HUES64 (cell line): Measurements from ENCODE around the gene NCF4.

Source experiments
- H3K27ac ChIP-seq: 2 replicates; pipeline ENCODE4 v1.7.0; 2013; ENCODE audit warnings: low read depth, low read length, inconsistent platforms
- H3K27me3 ChIP-seq: 2 replicates; pipeline ENCODE4 v1.6.1; 2013; ENCODE audit warnings: mild to moderate bottlenecking, low read length; ENCODE audit not compliant: insufficient read depth
- H3K36me3 ChIP-seq: 2 replicates; pipeline ENCODE4 v1.6.1; 2013; ENCODE audit warnings: mild to moderate bottlenecking, low read length; ENCODE audit not compliant: insufficient read depth
- H3K4me1 ChIP-seq: 2 replicates; pipeline ENCODE4 v1.6.1; 2013; ENCODE audit warnings: mild to moderate bottlenecking, low read length, moderate library complexity; ENCODE audit not compliant: insufficient read depth
- H3K4me3 ChIP-seq: 2 replicates; pipeline ENCODE4 v1.5.1; 2013; ENCODE audit warnings: mild to moderate bottlenecking, low read length, moderate library complexity
- H3K9ac ChIP-seq: 2 replicates; pipeline ENCODE4 v1.6.1; 2013; ENCODE audit warnings: mild to moderate bottlenecking, low read depth, low read length
- H3K9me3 ChIP-seq: 2 replicates; pipeline ENCODE4 v1.6.1; 2013; ENCODE audit warnings: low read depth, low read length; ENCODE audit not compliant: insufficient read depth
- WGBS: fragments of 150-250, 120-280 bp; methylation state at CpG from one replicate; pipeline ENCODE4 v1.1.7; 2013; ENCODE audit warnings: missing lambda C conversion rate; 5-methylcytosine and 5-hydroxymethylcytosine counted together

Gene NCF4

DNA sequence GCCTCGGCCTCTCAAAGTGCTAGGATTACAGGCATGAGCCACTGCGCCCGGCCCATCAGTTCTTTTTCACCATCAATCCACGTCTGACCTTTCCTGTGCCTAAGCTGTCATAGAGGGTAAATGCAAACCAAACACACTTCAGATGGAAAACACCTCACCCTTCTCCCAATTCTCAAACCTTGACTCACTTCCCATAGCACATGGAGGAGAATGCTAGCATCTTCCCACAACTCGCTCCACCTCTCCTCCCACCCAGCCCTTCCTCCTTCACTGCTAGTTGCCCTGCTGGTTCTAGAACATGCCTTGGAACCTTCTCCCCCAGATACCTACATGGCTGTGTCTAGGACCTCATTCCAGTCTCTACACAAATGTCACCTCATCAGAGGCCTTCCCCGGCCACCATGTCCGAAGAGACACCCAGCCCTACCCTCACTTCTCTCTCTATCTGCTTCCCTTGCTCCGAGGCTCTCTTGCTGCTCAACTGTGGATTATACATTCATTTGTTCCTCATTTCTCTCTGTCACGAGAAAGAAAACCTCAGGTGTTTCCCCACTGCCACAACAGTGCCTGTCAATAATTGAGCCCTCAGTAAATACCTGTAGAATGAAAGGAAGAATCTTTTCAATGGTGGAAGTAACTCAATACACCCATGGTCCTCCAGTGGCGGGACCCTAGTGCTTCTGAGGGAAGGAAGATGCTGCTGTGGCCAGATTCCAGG, 21.3 kb upstream of the NCF4 start:
- no peak overlapping the region for H3K9ac ChIP-seq
- H3K27ac ChIP-seq: no peak overlapping the region
- H3K27me3 ChIP-seq: no peaks in the 10 kb centered on the region; the same call in 1 of the 2 replicates
- no peaks in the 10 kb centered on the region for H3K4me1 ChIP-seq
- H3K36me3 ChIP-seq: no peaks in the 10 kb centered on the region
- H3K4me3 ChIP-seq: no peak overlapping the region
- H3K9me3 ChIP-seq: no peaks in the 10 kb centered on the region
- 86% methylated on average over 10 of the region's 10 CpGs for WGBS

- WGBS: 91% methylated on average over 8 of the region's 8 CpGs
- Histone ChIP-seq H3K27me3 (no peaks in the 10 kb centered on the region; the same call in 1 of the 2 replicates), H3K36me3 (no peaks in the 10 kb centered on the region)
Measured at GRCh38 chr22:36840106-36840505, 20.7 kb upstream of the NCF4 start.

GRCh38 chr22:36846271-36846670, 14.5 kb upstream of the NCF4 start:
- Histone ChIP-seq H3K9me3 (no peaks in the 10 kb centered on the region), H3K36me3 (no peaks in the 10 kb centered on the region), H3K4me3 (no peak overlapping the region), H3K9ac (no peak overlapping the region), H3K27ac (no peak overlapping the region), H3K27me3 (peaks cover 5% of the 10 kb centered on the region; the same call in 1 of the 2 replicates), H3K4me1 (no peaks in the 10 kb centered on the region)
- 86% methylated on average over 5 of the region's 5 CpGs for WGBS

More at GRCh38 chr22:36840106-36840505, 20.7 kb upstream of the NCF4 start:
- Histone ChIP-seq H3K9me3 (no peaks in the 10 kb centered on the region), H3K4me1 (no peaks in the 10 kb centered on the region), H3K4me3 (no peak overlapping the region), H3K9ac (no peak overlapping the region), H3K27ac (no peak overlapping the region)

DNA sequence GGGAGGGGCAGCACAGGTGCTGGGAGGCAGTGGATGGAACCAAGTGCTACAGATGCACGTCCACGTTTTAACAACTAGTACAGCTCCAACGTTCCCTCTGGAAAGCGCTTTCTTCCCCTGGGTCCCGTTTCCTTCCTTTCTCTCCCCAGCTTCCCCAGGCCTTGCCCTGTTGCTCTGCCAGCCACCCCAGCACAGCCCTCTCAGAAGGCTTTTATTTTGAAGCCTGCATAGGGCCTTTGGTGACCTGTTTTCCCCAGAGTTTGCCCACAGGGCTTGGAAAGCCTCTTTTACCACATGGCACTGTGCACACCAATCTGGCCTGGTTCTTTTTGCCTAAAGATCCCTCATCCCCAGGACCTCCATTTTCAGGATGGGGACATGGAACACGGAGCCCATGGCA, 13.9 kb upstream of the NCF4 start:
- Histone ChIP-seq H3K27ac (no peak overlapping the region), H3K27me3 (peaks cover 5% of the 10 kb centered on the region; the same call in 1 of the 2 replicates), H3K36me3 (no peaks in the 10 kb centered on the region), H3K9me3 (no peaks in the 10 kb centered on the region), H3K9ac (no peak overlapping the region), H3K4me3 (no peak overlapping the region), H3K4me1 (no peaks in the 10 kb centered on the region)
- 75% methylated on average over 6 of the region's 6 CpGs for WGBS

DNA sequence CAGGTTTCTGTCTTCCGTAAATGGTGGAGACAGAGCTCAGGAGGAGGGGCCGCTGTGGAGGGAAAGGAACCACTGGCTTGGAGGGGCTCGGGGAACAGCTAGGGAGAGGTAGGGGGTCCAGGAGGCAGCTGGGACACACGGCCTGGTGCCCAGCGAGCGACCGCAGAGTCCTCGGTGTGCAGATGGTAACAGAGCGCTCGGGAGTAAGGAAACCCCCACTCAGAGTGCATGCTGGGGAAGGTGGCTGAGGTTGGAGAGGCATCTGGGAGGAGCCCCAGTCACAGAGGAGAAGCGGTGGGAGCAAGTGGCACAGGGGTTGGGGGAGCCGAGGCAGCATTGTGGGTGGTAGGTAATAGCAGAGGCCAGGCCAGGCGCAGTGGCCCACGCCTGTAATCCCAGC, 10.8 kb upstream of the NCF4 start:
- H3K9me3 ChIP-seq: 0 out of 2 replicates have a peak, but pooled peaks cover 3% of the 10 kb centered on the region
- H3K4me1 ChIP-seq: no peaks in the 10 kb centered on the region
- WGBS: 94% methylated on average over 14 of the region's 14 CpGs
- no peak overlapping the region for H3K27ac ChIP-seq
- H3K27me3 ChIP-seq: peaks cover 5% of the 10 kb centered on the region; the same call in 1 of the 2 replicates
- H3K36me3 ChIP-seq: no peaks in the 10 kb centered on the region
- H3K4me3 ChIP-seq: no peak overlapping the region
- H3K9ac ChIP-seq: no peak overlapping the region

- Histone ChIP-seq H3K36me3 (no peaks in the 10 kb centered on the region), H3K9me3 (0 out of 2 replicates have a peak, but pooled peaks cover 3% of the 10 kb centered on the region), H3K4me3 (no peak overlapping the region), H3K27ac (no peak overlapping the region), H3K4me1 (no peaks in the 10 kb centered on the region), H3K27me3 (peaks cover 5% of the 10 kb centered on the region; the same call in 1 of the 2 replicates), H3K9ac (no peak overlapping the region)
- 94% methylated on average over 10 of the region's 10 CpGs for WGBS
Measured at GRCh38 chr22:36850682-36851081, 10.1 kb upstream of the NCF4 start.

DNA sequence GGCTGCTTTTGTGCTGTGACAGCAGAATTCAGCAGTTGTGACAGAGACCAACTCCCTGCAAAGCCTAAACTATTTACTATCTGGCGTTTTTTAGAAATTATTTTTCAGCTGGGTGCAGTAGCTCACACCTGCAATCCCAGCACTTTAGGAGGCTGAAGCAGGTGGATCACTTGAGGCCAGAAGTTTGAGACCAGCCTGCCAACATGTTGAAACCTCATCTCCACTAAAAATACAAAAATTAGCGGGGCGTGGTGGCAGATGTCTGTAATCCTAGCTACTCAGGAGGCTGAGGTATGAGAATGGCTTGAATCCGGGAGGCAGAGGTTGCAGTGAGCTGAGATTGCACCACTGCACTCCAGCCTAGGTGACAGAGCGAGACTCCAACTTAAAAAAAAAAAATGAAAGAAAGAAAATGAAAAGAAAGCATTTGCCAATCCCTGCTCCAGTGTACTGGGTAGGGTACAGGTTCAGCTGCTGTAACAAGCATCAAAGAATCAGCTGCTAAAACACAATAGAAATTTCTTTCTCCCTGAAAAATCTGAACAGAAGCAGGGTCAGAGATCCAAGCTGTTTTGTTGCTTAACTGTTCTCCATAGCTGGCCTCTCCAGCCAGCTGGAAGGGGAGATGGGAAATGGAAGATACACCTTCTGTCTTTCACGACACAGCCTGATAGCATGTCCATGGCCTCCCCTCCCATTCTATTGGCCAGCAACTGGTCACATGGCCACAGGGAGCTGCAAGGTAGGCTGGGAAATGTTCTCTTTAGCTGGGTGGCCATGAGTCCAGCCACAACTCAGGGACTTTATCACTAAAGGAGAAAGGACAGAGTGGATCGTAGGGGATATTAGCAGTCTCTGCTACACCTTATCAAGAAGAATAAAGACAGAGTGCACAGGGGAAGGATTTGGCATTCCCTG, 8.5 kb upstream of the NCF4 start:
- 0 out of 2 replicates have a peak, but pooled peaks cover 3% of the 10 kb centered on the region for H3K9me3 ChIP-seq
- H3K4me3 ChIP-seq: no peak overlapping the region
- WGBS: 96% methylated on average over 7 of the region's 7 CpGs
- peaks cover 13% of the 10 kb centered on the region for H3K27me3 ChIP-seq
- no peaks in the 10 kb centered on the region for H3K36me3 ChIP-seq
- H3K4me1 ChIP-seq: no peaks in the 10 kb centered on the region
- H3K27ac ChIP-seq: no peak overlapping the region
- H3K9ac ChIP-seq: no peak overlapping the region

DNA sequence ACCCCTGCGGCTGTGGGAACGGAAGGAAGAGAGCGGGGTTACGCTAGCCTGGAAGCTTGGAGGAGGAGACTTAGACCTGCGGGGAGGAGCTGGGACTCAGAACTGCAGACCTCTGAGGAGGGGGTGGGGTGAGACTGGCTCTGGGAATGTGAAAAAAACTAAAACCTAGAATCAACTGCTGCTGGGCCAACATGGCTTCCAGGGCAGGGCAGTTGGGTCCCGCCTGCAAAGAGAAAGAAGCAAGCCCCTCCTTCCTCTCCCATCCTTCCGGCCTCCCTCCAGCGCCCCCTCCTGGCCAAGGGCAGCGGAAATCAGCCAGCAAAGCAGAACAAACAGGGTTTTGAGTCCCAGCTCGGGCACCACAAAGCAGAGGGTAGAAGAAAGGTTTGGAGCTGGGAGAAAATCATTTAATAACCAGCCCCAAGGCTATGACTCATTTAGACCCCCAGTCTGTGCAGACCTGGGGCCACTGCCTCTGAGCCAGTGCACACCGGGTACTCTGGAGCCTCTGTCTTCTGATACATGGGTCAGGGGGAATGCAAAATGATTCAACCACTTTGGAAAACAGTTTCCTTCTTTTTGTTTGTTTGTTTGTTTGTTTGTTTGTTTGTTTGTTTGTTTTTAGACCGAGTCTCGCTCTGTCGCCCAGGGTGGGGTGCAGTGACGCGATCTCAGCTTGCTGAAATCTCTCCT, 7.3 kb upstream of the NCF4 start:
- H3K9ac ChIP-seq: no peak overlapping the region
- whole genome bisulfite sequencing: 82% methylated on average over 14 of the region's 16 CpGs
- H3K27ac ChIP-seq: no peak overlapping the region
- 0 out of 2 replicates have a peak, but pooled peaks cover 3% of the 10 kb centered on the region for H3K9me3 ChIP-seq
- no peaks in the 10 kb centered on the region for H3K36me3 ChIP-seq
- no peaks in the 10 kb centered on the region for H3K4me1 ChIP-seq
- H3K4me3 ChIP-seq: no peak overlapping the region
- H3K27me3 ChIP-seq: peaks cover 20% of the 10 kb centered on the region

- WGBS: 90% methylated on average over 3 of the region's 3 CpGs
- Histone ChIP-seq H3K9ac (no peak overlapping the region), H3K27ac (no peak overlapping the region), H3K4me3 (no peak overlapping the region), H3K36me3 (no peaks in the 10 kb centered on the region), H3K9me3 (0 out of 2 replicates have a peak, but pooled peaks cover 3% of the 10 kb centered on the region), H3K27me3 (peaks cover 24% of the 10 kb centered on the region), H3K4me1 (no peaks in the 10 kb centered on the region)
Measured at GRCh38 chr22:36855478-36855877, 5.3 kb upstream of the NCF4 start.

GRCh38 chr22:36856121-36856791, 4.5 kb upstream of the NCF4 start:
- Histone ChIP-seq H3K27ac (no peak overlapping the region), H3K9ac (no peak overlapping the region), H3K27me3 (peaks cover 24% of the 10 kb centered on the region), H3K4me1 (no peaks in the 10 kb centered on the region), H3K4me3 (no peak overlapping the region), H3K36me3 (no peaks in the 10 kb centered on the region), H3K9me3 (0 out of 2 replicates have a peak, but pooled peaks cover 3% of the 10 kb centered on the region)
- WGBS: 13% methylated on average over 30 of the region's 30 CpGs
